ENCODE data around the gene MAST2. TPM values are rescaled to one million over a fixed set of nuclear protein-coding genes. Genes with fewer than 3 reads are reported as not detected.
A peak's percentile ranks its signal among the peaks of the same experiment; 100 is the strongest.

MAST2 gene
- total RNA-seq, 1 experiment from 2014 or later = 77.0 TPM

DNA sequence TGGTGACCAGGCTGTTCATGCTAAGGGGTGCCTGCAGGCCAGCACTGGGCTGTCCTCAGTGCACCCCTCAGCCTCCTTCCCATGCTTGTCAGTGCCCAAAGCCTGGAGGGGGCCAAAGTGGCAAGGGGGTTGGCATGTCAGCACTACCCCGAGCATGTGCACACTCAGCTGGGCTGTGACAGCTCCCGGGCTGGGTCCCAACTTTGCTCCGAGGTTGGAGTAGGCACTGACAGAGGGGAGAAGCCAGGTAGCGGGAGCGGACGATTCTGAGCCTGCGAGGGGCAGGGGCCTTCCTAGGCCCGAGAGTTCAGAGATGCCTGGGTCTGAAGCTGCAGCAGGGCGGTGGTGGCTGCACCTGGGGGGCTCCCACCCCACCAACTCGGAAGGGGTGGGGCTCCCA, 119.0 kb downstream of the MAST2 start:
- Histone ChIP-seq H3K36me3 (ENCODE audit: control insufficient read depth, insufficient read depth, low read length) (no peaks in the 10 kb centered on the region), H3K27me3 (ENCODE audit: control insufficient read depth, insufficient read depth, low read length) (no peaks in the 10 kb centered on the region), H3K4me1 (ENCODE audit: control insufficient read depth, insufficient read depth, low read length) (peaks cover 7% of the 10 kb centered on the region), H3K9me3 (ENCODE audit: control insufficient read depth, insufficient read depth, low read depth, low read length) (no peaks in the 10 kb centered on the region), H3K27ac (ENCODE audit: low read length) (no peak overlapping the region), H3K4me3 (ENCODE audit: low read depth in 2 of 2, low read length in 2 of 2) (no peak overlapping the region)
- ChIA-PET CTCF (interaction anchor here (0.6 kb wide), 1 partner anchor 236 kb away, joined by 3 read pairs; no protein-coding TSS in a partner anchor), POLR2A (interaction anchor here (0.6 kb wide), 1 partner anchor 198 kb away, joined by 10 read pairs; no protein-coding TSS in a partner anchor)
- intact Hi-C loops (cut with micrococcal nuclease; ENCODE audit: unreplicated experiment) = no loop called here
- BruUV-seq (replicated peaks) = no TSS peak
- DNase-seq (ENCODE audit: low read depth, low spot score) (no peak), ATAC-seq (peak; percentile 49; the same call in 1 of the 2 replicates)
- TF ChIP-seq, protein P1, sequence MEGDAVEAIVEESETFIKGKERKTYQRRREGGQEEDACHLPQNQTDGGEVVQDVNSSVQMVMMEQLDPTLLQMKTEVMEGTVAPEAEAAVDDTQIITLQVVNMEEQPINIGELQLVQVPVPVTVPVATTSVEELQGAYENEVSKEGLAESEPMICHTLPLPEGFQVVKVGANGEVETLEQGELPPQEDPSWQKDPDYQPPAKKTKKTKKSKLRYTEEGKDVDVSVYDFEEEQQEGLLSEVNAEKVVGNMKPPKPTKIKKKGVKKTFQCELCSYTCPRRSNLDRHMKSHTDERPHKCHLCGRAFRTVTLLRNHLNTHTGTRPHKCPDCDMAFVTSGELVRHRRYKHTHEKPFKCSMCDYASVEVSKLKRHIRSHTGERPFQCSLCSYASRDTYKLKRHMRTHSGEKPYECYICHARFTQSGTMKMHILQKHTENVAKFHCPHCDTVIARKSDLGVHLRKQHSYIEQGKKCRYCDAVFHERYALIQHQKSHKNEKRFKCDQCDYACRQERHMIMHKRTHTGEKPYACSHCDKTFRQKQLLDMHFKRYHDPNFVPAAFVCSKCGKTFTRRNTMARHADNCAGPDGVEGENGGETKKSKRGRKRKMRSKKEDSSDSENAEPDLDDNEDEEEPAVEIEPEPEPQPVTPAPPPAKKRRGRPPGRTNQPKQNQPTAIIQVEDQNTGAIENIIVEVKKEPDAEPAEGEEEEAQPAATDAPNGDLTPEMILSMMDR (IDR thresholded peaks at IDR 0.05) = no peak
- TF ChIP-seq, protein P2, sequence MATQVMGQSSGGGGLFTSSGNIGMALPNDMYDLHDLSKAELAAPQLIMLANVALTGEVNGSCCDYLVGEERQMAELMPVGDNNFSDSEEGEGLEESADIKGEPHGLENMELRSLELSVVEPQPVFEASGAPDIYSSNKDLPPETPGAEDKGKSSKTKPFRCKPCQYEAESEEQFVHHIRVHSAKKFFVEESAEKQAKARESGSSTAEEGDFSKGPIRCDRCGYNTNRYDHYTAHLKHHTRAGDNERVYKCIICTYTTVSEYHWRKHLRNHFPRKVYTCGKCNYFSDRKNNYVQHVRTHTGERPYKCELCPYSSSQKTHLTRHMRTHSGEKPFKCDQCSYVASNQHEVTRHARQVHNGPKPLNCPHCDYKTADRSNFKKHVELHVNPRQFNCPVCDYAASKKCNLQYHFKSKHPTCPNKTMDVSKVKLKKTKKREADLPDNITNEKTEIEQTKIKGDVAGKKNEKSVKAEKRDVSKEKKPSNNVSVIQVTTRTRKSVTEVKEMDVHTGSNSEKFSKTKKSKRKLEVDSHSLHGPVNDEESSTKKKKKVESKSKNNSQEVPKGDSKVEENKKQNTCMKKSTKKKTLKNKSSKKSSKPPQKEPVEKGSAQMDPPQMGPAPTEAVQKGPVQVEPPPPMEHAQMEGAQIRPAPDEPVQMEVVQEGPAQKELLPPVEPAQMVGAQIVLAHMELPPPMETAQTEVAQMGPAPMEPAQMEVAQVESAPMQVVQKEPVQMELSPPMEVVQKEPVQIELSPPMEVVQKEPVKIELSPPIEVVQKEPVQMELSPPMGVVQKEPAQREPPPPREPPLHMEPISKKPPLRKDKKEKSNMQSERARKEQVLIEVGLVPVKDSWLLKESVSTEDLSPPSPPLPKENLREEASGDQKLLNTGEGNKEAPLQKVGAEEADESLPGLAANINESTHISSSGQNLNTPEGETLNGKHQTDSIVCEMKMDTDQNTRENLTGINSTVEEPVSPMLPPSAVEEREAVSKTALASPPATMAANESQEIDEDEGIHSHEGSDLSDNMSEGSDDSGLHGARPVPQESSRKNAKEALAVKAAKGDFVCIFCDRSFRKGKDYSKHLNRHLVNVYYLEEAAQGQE (IDR thresholded peaks at IDR 0.05; ENCODE audit: insufficient read depth in 1 of 2, low read depth in 2 of 2, low read length in 1 of 2) = no peak
- TF ChIP-seq TCF7L2 (IDR thresholded peaks at IDR 0.05; ENCODE audit: low read depth, low read length) (no peak), SIN3A (IDR thresholded peaks at IDR 0.05; ENCODE audit: borderline replicate concordance, insufficient read depth, low read depth, low read length) (no peak), POLR2AphosphoS5 (IDR thresholded peaks at IDR 0.05; ENCODE audit: low read depth, low read length) (no peak)
- in situ Hi-C loops (cut with HindIII; ENCODE audit: low pct_unique_long_range_greater_than_20kb, low sequenced_read_pairs) = no loop called here

DNA sequence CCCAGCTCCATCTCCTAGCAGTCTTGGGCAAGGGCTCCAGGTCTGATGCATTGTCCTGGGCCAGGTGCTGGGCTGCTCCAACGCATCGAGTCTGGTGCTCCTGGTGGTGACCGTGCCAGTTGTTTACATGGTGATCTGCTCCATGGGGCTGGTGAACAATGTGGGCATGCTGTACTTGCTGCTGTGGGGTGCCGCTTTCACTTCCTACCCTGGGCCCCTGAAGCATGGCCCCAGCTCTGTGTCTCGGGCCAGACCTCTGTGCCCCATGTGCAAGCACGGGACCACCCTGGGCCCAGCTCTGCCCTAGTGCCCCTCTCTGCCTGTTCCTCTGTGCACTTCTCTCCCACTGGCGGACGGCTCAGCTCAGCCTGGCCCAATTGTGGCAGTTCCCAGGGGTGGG, 119.4 kb downstream of the MAST2 start:
- no peak for DNase-seq (ENCODE audit: low read depth, low spot score)
- in situ Hi-C loops (cut with HindIII; ENCODE audit: low pct_unique_long_range_greater_than_20kb, low sequenced_read_pairs) = no loop called here
- BruUV-seq (replicated peaks) = no TSS peak
- Histone ChIP-seq H3K4me1 (ENCODE audit: control insufficient read depth, insufficient read depth, low read length) (peaks cover 7% of the 10 kb centered on the region), H3K4me3 (ENCODE audit: low read depth in 2 of 2, low read length in 2 of 2) (no peak overlapping the region), H3K27ac (ENCODE audit: low read length) (no peak overlapping the region), H3K27me3 (ENCODE audit: control insufficient read depth, insufficient read depth, low read length) (no peaks in the 10 kb centered on the region), H3K9me3 (ENCODE audit: control insufficient read depth, insufficient read depth, low read depth, low read length) (no peaks in the 10 kb centered on the region), H3K36me3 (ENCODE audit: control insufficient read depth, insufficient read depth, low read length) (no peaks in the 10 kb centered on the region)
- TF ChIP-seq, protein P2 (IDR thresholded peaks at IDR 0.05; ENCODE audit: insufficient read depth in 1 of 2, low read depth in 2 of 2, low read length in 1 of 2) = no peak
- TF ChIP-seq, protein P1 (IDR thresholded peaks at IDR 0.05) = no peak
- TF ChIP-seq POLR2AphosphoS5 (IDR thresholded peaks at IDR 0.05; ENCODE audit: low read depth, low read length) = no peak
- CTCF ChIA-PET = no interaction called here
- no peak for ATAC-seq
- POLR2A ChIA-PET = no interaction called here
- intact Hi-C loops (cut with micrococcal nuclease; ENCODE audit: unreplicated experiment) = no loop called here
